Kidney glomerular epithelial cell (primary cell): ENCODE results near the gene ANXA6.
A peak's percentile ranks its signal among the peaks of the same experiment; 100 is the strongest.
"Not testable (repeated sequence)": the region's sequence is repeated elsewhere in the genome, so short reads cannot be mapped to it uniquely, and the experiment has no call there.

Source experiments
- DNase-seq: peaks from one replicate; lab custom pipeline; 2025; lab: John Stamatoyannopoulos, UW

The ANXA6 gene

GRCh38 chr5:151180291-151180690, 22.7 kb upstream of the ANXA6 start:
- DNase-seq: no peak

GRCh38 chr5:151179489-151179840, 21.9 kb upstream of the ANXA6 start:
- DNase-seq: no peak

GRCh38 chr5:151178777-151179488, 21.4 kb upstream of the ANXA6 start:
- no peak for DNase-seq

GRCh38 chr5:151178372-151178771, 20.8 kb upstream of the ANXA6 start:
- no peak for DNase-seq

- not testable (repeated sequence) for DNase-seq
Measured at GRCh38 chr5:151176268-151176667, 18.7 kb upstream of the ANXA6 start.

GRCh38 chr5:151174612-151175101, 17.1 kb upstream of the ANXA6 start:
- DNase-seq: no peak

- DNase-seq: no peak
Measured at GRCh38 chr5:151173711-151174611, 16.4 kb upstream of the ANXA6 start.

- DNase-seq: no peak
Measured at GRCh38 chr5:151171529-151171928, 13.9 kb upstream of the ANXA6 start.

- no peak for DNase-seq
Measured at GRCh38 chr5:151168602-151169344, 11.2 kb upstream of the ANXA6 start.

- DNase-seq: no peak
Measured at GRCh38 chr5:151167022-151167421, 9.4 kb upstream of the ANXA6 start.

- peak; percentile 69 for DNase-seq
Measured at GRCh38 chr5:151164687-151165392, 7.3 kb upstream of the ANXA6 start.

- no peak for DNase-seq
Measured at GRCh38 chr5:151162776-151163175, 5.2 kb upstream of the ANXA6 start.

- no peak for DNase-seq
Measured at GRCh38 chr5:151159649-151160373, 2.2 kb upstream of the ANXA6 start.

- DNase-seq: no peak
Measured at GRCh38 chr5:151158287-151158661, 695 bp upstream of the ANXA6 start.

- no peak for DNase-seq
Measured at GRCh38 chr5:151156507-151157420, 815 bp downstream of the ANXA6 start.

- DNase-seq: no peak
Measured at GRCh38 chr5:151155775-151156506, 1.6 kb downstream of the ANXA6 start.

GRCh38 chr5:151154931-151155774, 2.4 kb downstream of the ANXA6 start:
- DNase-seq: no peak

- no peak for DNase-seq
Measured at GRCh38 chr5:151153766-151154272, 3.8 kb downstream of the ANXA6 start.
